ENCODE measurements around the gene TMEFF1. TPM values are rescaled to one million over a fixed set of nuclear protein-coding genes. Genes with fewer than 3 reads are reported as not detected.

Gene TMEFF1
- total and polyA plus RNA-seq, 2 of the 8 experiments (the other 6 are each of a cell fraction or from before 2014, with no cell fraction given), result 13.5 to 68.2 TPM

DNA sequence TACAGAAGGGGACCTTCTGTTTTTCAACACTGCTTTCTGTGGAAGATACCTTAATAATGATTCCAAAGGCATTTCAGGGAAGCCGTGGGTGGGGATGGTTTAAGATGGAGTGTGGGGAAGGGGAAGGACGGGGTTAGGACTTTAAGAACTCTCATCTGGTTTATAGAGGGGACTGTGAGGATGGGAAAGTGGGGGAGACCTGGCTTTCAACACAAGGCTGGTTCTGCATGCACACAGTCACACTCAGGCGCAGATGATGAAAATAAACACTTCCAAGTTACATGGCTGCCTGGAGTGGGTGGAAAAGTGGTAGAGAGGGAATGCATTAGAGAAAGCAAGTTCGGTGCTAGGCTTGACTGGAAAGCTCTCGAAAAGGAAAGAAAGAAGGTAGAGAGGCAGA is 41.1 kb upstream of the TMEFF1 start:
- H2AK5ac ChIP-seq (ENCODE audit: low read depth, low read length), result no peak overlapping the region
- WGBS, 2 experiments (ENCODE audit: extremely low coverage in 1 of 2, insufficient coverage in 1 of 2, insufficient read length in 1 of 2, insufficient replicate concordance in 2 of 2, low coverage in 1 of 2, low lambda C conversion rate in 2 of 2, missing lambda C conversion rate in 1 of 2), result 80% methylated on average over 5 of the region's 5 CpGs; no CpG with 5 or more reads in 1 of the 2 experiments
- H4K5ac ChIP-seq (ENCODE audit: insufficient read length, low read depth, low read length), result no peak overlapping the region
- ChIA-PET POLR2A (ENCODE audit: partially characterized antibody) (interaction anchor here (1.0 kb wide), 1 partner anchor 70 kb away, joined by 3 read pairs; no protein-coding TSS in a partner anchor), CTCF (ENCODE audit: partially characterized antibody) (no interaction called here)
- DNase-seq (ENCODE audit: low read depth in 1 of 2, low spot score in 2 of 2) (no peak), FAIRE-seq (no peak)
- H2BK5ac ChIP-seq (ENCODE audit: low read depth, low read length), result no peak overlapping the region
- no peaks in the 10 kb centered on the region for H3K27me3 ChIP-seq (replicated peaks in 1 of 4; ENCODE audit: control insufficient read depth in 3 of 4, extremely low read depth in 1 of 4, insufficient read depth in 3 of 4, low read length in 3 of 4)
- no peak overlapping the region for H4K8ac ChIP-seq (ENCODE audit: extremely low read depth, insufficient read depth, low read length)
- H3K4me3 ChIP-seq (ENCODE audit: extremely low read depth in 1 of 4, insufficient read depth in 2 of 4, low read depth in 3 of 4, low read length in 4 of 4), result no peak overlapping the region
- no peak overlapping the region for H2BK15ac ChIP-seq (ENCODE audit: low read length)
- no peak overlapping the region for H2AFZ ChIP-seq (ENCODE audit: low read length)
- H3K4ac ChIP-seq (replicated peaks; ENCODE audit: insufficient read length, low read depth, low read length), result no peak overlapping the region
- no peaks in the 10 kb centered on the region for H3K36me3 ChIP-seq (ENCODE audit: control insufficient read depth in 2 of 4, insufficient read depth in 4 of 4, low read length in 3 of 4)
- TF ChIP-seq JUND (IDR thresholded peaks at IDR 0.05; ENCODE audit: low read length), result no peak
- TF ChIP-seq HDAC2 (IDR thresholded peaks at IDR 0.05; ENCODE audit: borderline replicate concordance in 1 of 2, low read depth in 2 of 2, low read length in 2 of 2), result no peak
- TF ChIP-seq HDAC6 (IDR thresholded peaks at IDR 0.05; ENCODE audit: low read depth, low read length), result no peak
- no peak for TF ChIP-seq SRF (IDR thresholded peaks at IDR 0.05; ENCODE audit: low read depth, low read length)
- TF ChIP-seq NANOG (IDR thresholded peaks at IDR 0.05; ENCODE audit: insufficient read depth, low read depth, low read length, poor library complexity, severe bottlenecking), result no peak
- TF ChIP-seq SP4 (IDR thresholded peaks at IDR 0.05; ENCODE audit: low read length), result no peak
- no peak overlapping the region for H3K23ac ChIP-seq (ENCODE audit: insufficient read length)
- no peak overlapping the region for H4K91ac ChIP-seq (replicated peaks; ENCODE audit: insufficient read length, low read length)
- peaks cover 0 to 11% (median 6%) of the 10 kb centered on the region in 4 experiments; a peak in 3 of 7 replicates for H3K4me1 ChIP-seq (replicated peaks in 1 of 4; ENCODE audit: control insufficient read depth in 3 of 4, insufficient read depth in 4 of 4, low read length in 3 of 4)
- peaks cover 0 to 77% of the 10 kb centered on the region in 2 experiments; a peak in 3 of 4 replicates for H3K79me2 ChIP-seq (ENCODE audit: control insufficient read depth in 1 of 2, insufficient read depth in 2 of 2, low read length in 2 of 2)
- H3K23me2 ChIP-seq (ENCODE audit: low read depth, low read length), result peaks cover 5% of the 10 kb centered on the region; the same call in 1 of the 2 replicates
- no peak overlapping the region for H3K56ac ChIP-seq (replicated peaks; ENCODE audit: insufficient read length, low read depth, low read length)
- no peak overlapping the region for H3K14ac ChIP-seq (ENCODE audit: insufficient read length)
- H3K9me3 ChIP-seq (ENCODE audit: insufficient read depth in 2 of 2, low read depth in 1 of 2, low read length in 1 of 2), result no peaks in the 10 kb centered on the region
- peaks cover 0 to 9% of the 10 kb centered on the region in 2 experiments for H4K20me1 ChIP-seq (replicated peaks in 1 of 2; ENCODE audit: control insufficient read depth in 1 of 2, insufficient read depth in 2 of 2, low read length in 2 of 2)
- H2BK120ac ChIP-seq (replicated peaks; ENCODE audit: low read depth, low read length), result no peak overlapping the region
- no peak overlapping the region for H2BK20ac ChIP-seq (ENCODE audit: low read length)
- peaks cover 12% of the 10 kb centered on the region for H3K79me1 ChIP-seq (ENCODE audit: low read depth, low read length)
- H3K27ac ChIP-seq (ENCODE audit: low read depth, low read length), result no peak overlapping the region
- H3K4me2 ChIP-seq (ENCODE audit: insufficient read depth in 1 of 2, low read depth in 2 of 2, low read length in 2 of 2), result no peak overlapping the region
- H3K9ac ChIP-seq (replicated peaks in 1 of 4; ENCODE audit: extremely low read depth in 1 of 4, low read depth in 3 of 4, low read length in 3 of 4), result no peak overlapping the region
- H3K18ac ChIP-seq (ENCODE audit: extremely low read depth, low read length), result no peak overlapping the region
- no peak overlapping the region for H2BK12ac ChIP-seq (ENCODE audit: low read depth, low read length)
